ENCODE measurements around the gene RPS4Y1. TPM values are rescaled to one million over a fixed set of nuclear protein-coding genes. Genes with fewer than 3 reads are reported as not detected.

The RPS4Y1 gene
- total and polyA plus RNA-seq, 2 of the 4 experiments (the other 2 are of a cell fraction) = not detected

- Histone ChIP-seq H2BK5ac (ENCODE audit: low read depth, low read length, poor library complexity, severe bottlenecking) (no peak overlapping the region), H3K4me2 (ENCODE audit: low read depth, low read length) (no peak overlapping the region), H4K20me1 (ENCODE audit: insufficient read depth, low read length) (no peaks in the 10 kb centered on the region), H3K9me1 (ENCODE audit: insufficient read depth, low read length) (no peaks in the 10 kb centered on the region), H4K5ac (ENCODE audit: low read depth, low read length) (no peak overlapping the region), H3K9me3 (ENCODE audit: control insufficient read depth, insufficient read depth, low read length) (no peaks in the 10 kb centered on the region), H2AK5ac (ENCODE audit: low read depth, low read length) (no peak overlapping the region), H2AK9ac (replicated peaks; ENCODE audit: low read depth, low read length, poor library complexity) (no peak overlapping the region), H3K27me3 (ENCODE audit: control insufficient read depth, insufficient read depth, low read length) (no peaks in the 10 kb centered on the region), H3K4ac (ENCODE audit: low read depth, low read length) (no peak overlapping the region), H2BK20ac (ENCODE audit: low read depth, low read length) (no peak overlapping the region), H2BK120ac (ENCODE audit: low read depth, low read length) (no peak overlapping the region), H3K79me1 (ENCODE audit: low read depth in 1 of 2, low read length in 2 of 2) (no peaks in the 10 kb centered on the region), H3K4me1 (ENCODE audit: control insufficient read depth, insufficient read depth, low read length) (no peaks in the 10 kb centered on the region), H3K23ac (ENCODE audit: low read depth, low read length) (no peak overlapping the region), H3K9ac (ENCODE audit: low read depth, low read length) (no peak overlapping the region), H2BK15ac (ENCODE audit: low read depth, low read length) (no peak overlapping the region), H4K91ac (ENCODE audit: insufficient read depth, low read depth, low read length) (no peak overlapping the region), H3K36me3 (ENCODE audit: control insufficient read depth, insufficient read depth, low read length) (no peaks in the 10 kb centered on the region), H3K27ac (ENCODE audit: insufficient read depth, low read length) (no peak overlapping the region), H3K14ac (replicated peaks; ENCODE audit: low read depth, low read length) (no peak overlapping the region), H4K8ac (ENCODE audit: low read depth in 2 of 2, low read length in 2 of 2) (no peak overlapping the region), H3K56ac (ENCODE audit: extremely low read depth, insufficient read depth, low read length) (no peak overlapping the region), H2AFZ (replicated peaks; ENCODE audit: low read length, poor library complexity) (no peak overlapping the region), H3K18ac (ENCODE audit: low read depth, low read length) (no peak overlapping the region), H3K4me3 (ENCODE audit: insufficient read depth, low read depth, low read length) (no peak overlapping the region)
- in situ Hi-C loops (cut with MboI; ENCODE audit: low sequenced_read_pairs) = no loop called here
- no CpG with 5 or more reads among the region's 4 CpGs for WGBS, 2 experiments (ENCODE audit: extremely low coverage in 2 of 2, insufficient read length in 1 of 2)
- intact Hi-C loops (cut with micrococcal nuclease) = no loop called here
- POLR2A ChIA-PET (ENCODE audit: unreplicated experiment) = no interaction called here
- no peak for TF ChIP-seq RAD21 (IDR thresholded peaks at IDR 0.05; ENCODE audit: low read length)
- TF ChIP-seq, protein P1, sequence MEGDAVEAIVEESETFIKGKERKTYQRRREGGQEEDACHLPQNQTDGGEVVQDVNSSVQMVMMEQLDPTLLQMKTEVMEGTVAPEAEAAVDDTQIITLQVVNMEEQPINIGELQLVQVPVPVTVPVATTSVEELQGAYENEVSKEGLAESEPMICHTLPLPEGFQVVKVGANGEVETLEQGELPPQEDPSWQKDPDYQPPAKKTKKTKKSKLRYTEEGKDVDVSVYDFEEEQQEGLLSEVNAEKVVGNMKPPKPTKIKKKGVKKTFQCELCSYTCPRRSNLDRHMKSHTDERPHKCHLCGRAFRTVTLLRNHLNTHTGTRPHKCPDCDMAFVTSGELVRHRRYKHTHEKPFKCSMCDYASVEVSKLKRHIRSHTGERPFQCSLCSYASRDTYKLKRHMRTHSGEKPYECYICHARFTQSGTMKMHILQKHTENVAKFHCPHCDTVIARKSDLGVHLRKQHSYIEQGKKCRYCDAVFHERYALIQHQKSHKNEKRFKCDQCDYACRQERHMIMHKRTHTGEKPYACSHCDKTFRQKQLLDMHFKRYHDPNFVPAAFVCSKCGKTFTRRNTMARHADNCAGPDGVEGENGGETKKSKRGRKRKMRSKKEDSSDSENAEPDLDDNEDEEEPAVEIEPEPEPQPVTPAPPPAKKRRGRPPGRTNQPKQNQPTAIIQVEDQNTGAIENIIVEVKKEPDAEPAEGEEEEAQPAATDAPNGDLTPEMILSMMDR (conservative IDR thresholded peaks at IDR 0.05; ENCODE audit: low read depth, low read length) = no peak
- TF ChIP-seq CEBPB (IDR thresholded peaks at IDR 0.05; ENCODE audit: low read depth, low read length) = no peak
- TF ChIP-seq RCOR1 (IDR thresholded peaks at IDR 0.05; ENCODE audit: insufficient replicate concordance, low read length) = no peak
- no peak for TF ChIP-seq RFX5 (IDR thresholded peaks at IDR 0.05; ENCODE audit: low read depth, low read length)
- TF ChIP-seq BHLHE40 (IDR thresholded peaks at IDR 0.05; ENCODE audit: low read depth, low read length) = no peak
- no peak for TF ChIP-seq NFE2L2 (IDR thresholded peaks at IDR 0.05; ENCODE audit: low read depth, low read length)
- TF ChIP-seq CHD1 (IDR thresholded peaks at IDR 0.05; ENCODE audit: low read depth, low read length) = no peak
- no peak for TF ChIP-seq POLR2A (IDR thresholded peaks at IDR 0.05; ENCODE audit: low read depth, low read length)
- TF ChIP-seq MAFK (IDR thresholded peaks at IDR 0.05; ENCODE audit: low read depth, low read length) = no peak
- TF ChIP-seq, protein P2, sequence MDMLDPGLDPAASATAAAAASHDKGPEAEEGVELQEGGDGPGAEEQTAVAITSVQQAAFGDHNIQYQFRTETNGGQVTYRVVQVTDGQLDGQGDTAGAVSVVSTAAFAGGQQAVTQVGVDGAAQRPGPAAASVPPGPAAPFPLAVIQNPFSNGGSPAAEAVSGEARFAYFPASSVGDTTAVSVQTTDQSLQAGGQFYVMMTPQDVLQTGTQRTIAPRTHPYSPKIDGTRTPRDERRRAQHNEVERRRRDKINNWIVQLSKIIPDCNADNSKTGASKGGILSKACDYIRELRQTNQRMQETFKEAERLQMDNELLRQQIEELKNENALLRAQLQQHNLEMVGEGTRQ (IDR thresholded peaks at IDR 0.05; ENCODE audit: low read depth, low read length) = no peak
- no peak for TF ChIP-seq MXI1 (IDR thresholded peaks at IDR 0.05; ENCODE audit: borderline replicate concordance, low read depth, low read length)
- TF ChIP-seq SMC3 (IDR thresholded peaks at IDR 0.05; ENCODE audit: low read depth, low read length) = no peak
- no peak for TF ChIP-seq FOS (IDR thresholded peaks at IDR 0.05; ENCODE audit: low read depth, low read length)
- TF ChIP-seq ELK1 (IDR thresholded peaks at IDR 0.05; ENCODE audit: borderline replicate concordance, low read depth, low read length) = no peak
- TF ChIP-seq MAZ (IDR thresholded peaks at IDR 0.05; ENCODE audit: borderline replicate concordance, low read depth, low read length) = no peak
- DNase-seq (no peak), ATAC-seq (ENCODE audit: low read depth) (no peak)
- CTCF ChIA-PET = no interaction called here
- BruUV-seq (replicated peaks) = no TSS peak
- dilution Hi-C loops (cut with HindIII; ENCODE audit: low sequenced_read_pairs, unreplicated experiment) = no loop called here
These were observed 16.3 kb downstream of the RPS4Y1 start for GRCh38 chrY:2857686-2858085.
